H1 (cell line): Measurements from ENCODE around the gene LRWD1. TPM values are rescaled to one million over a fixed set of nuclear protein-coding genes. Genes with fewer than 3 reads are reported as not detected.

Source experiments
- CTCF ChIA-PET: fragments of 300-600 bp; sonication (Branson Sonifier 250); formaldehyde crosslinking; loops from one replicate; lab custom pipeline; 2021; ENCODE audit not compliant: partially characterized antibody; lab: Charles Lee
- POLR2A ChIA-PET: fragments of 300-600 bp; sonication (Branson Sonifier 250); formaldehyde crosslinking; loops from one replicate; lab custom pipeline; 2021; ENCODE audit warnings: inconsistent platforms; ENCODE audit not compliant: partially characterized antibody; lab: Charles Lee
- DNase-seq, 2 experiments: peaks; one replicate each; pipeline versions ENCODE4 v3.0.0 to v3.0.0-alpha.2; 2010 to 2022; ENCODE audit warnings: low spot score in 2 of 2, low read depth in 1 of 2, mixed read lengths in 1 of 2
- FAIRE-seq: peaks from 2 replicates; lab custom pipeline; 2011; peaks lifted over from hg19 to GRCh38; lab: Jason Lieb, UNC
- H2AFZ ChIP-seq: 2 replicates; pipeline ENCODE4 v1.8.1; 2012; ENCODE audit warnings: low read length, inconsistent platforms
- H2AK5ac ChIP-seq: 2 replicates; pipeline ENCODE4 v1.6.1; 2013; ENCODE audit warnings: low read depth, low read length
- H2BK120ac ChIP-seq: replicated peaks from 2 replicates; pipeline ENCODE3; 2013; ENCODE audit warnings: low read depth, low read length, inconsistent platforms
- H2BK12ac ChIP-seq: 2 replicates; pipeline ENCODE4 v1.6.1; 2013; ENCODE audit warnings: low read depth, low read length
- H2BK15ac ChIP-seq: 2 replicates; pipeline ENCODE4 v1.6.1; 2013; ENCODE audit warnings: low read length
- H2BK20ac ChIP-seq: 2 replicates; pipeline ENCODE4 v1.6.1; 2013; ENCODE audit warnings: low read length
- H2BK5ac ChIP-seq: 2 replicates; pipeline ENCODE4 v1.6.1; 2013; ENCODE audit warnings: low read depth, low read length
- H3K14ac ChIP-seq: 2 replicates; pipeline ENCODE4 v1.6.1; 2013; ENCODE audit warnings: inconsistent platforms; ENCODE audit not compliant: insufficient read length
- H3K18ac ChIP-seq: 2 replicates; pipeline ENCODE4 v1.6.1; 2013; ENCODE audit warnings: low read length; ENCODE audit errors: extremely low read depth
- H3K23ac ChIP-seq: 2 replicates; pipeline ENCODE4 v1.6.1; 2013; ENCODE audit warnings: inconsistent platforms; ENCODE audit not compliant: insufficient read length
- H3K23me2 ChIP-seq: 2 replicates; pipeline ENCODE4 v1.6.1; 2013; ENCODE audit warnings: low read depth, low read length
- H3K27ac ChIP-seq: 2 replicates; pipeline ENCODE4 v1.6.1; 2011; ENCODE audit warnings: low read depth, low read length, inconsistent platforms
- H3K27me3 ChIP-seq, 4 experiments: replicated peaks in 1 of 4; 1 replicate in 1 of 4; 2 replicates in 3 of 4; pipeline versions ENCODE4 v1.6.1 to v1.8.1; 2011 to 2013; ENCODE audit warnings: low read length in 3 of 4, mild to moderate bottlenecking in 3 of 4, inconsistent platforms in 2 of 4, mixed read lengths in 2 of 4, moderate library complexity in 1 of 4; ENCODE audit not compliant: control insufficient read depth in 3 of 4, insufficient read depth in 3 of 4; ENCODE audit errors: extremely low read depth in 1 of 4
- H3K36me3 ChIP-seq, 4 experiments: 2 replicates each; pipeline versions ENCODE4 v1.6.1 to v1.8.1; 2011 to 2013; ENCODE audit warnings: mild to moderate bottlenecking in 4 of 4, low read length in 3 of 4, moderate library complexity in 2 of 4, control low read depth in 1 of 4, inconsistent platforms in 1 of 4; ENCODE audit not compliant: insufficient read depth in 4 of 4, control insufficient read depth in 2 of 4
- H3K4ac ChIP-seq: replicated peaks from 2 replicates; pipeline ENCODE3; 2013; ENCODE audit warnings: low read length, low read depth, mixed read lengths, inconsistent platforms; ENCODE audit not compliant: insufficient read length
- H3K4me1 ChIP-seq, 4 experiments: replicated peaks in 1 of 4; 1 replicate in 1 of 4; 2 replicates in 3 of 4; pipeline versions ENCODE4 v1.6.1 to v1.8.1; 2011 to 2013; ENCODE audit warnings: low read length in 3 of 4, inconsistent platforms in 2 of 4, mixed read lengths in 1 of 4; ENCODE audit not compliant: insufficient read depth in 4 of 4, control insufficient read depth in 3 of 4
- H3K4me2 ChIP-seq, 2 experiments: 2 replicates each; pipeline versions ENCODE4 v1.6.1 to v1.8.1; 2011 to 2013; ENCODE audit warnings: low read depth in 2 of 2, low read length in 2 of 2, control low read depth in 1 of 2, inconsistent platforms in 1 of 2, mild to moderate bottlenecking in 1 of 2; ENCODE audit not compliant: insufficient read depth in 1 of 2
- H3K4me3 ChIP-seq, 4 experiments: fragments of 200-600, 300-600 bp in 1 of 4; sonication (generic), shearing (Covaris generic), sonication (Bioruptor Twin) in 1 of 4; 2 replicates each; pipeline versions ENCODE4 v1.5.1 to v1.8.1; 2011 to 2016; ENCODE audit warnings: low read length in 4 of 4, low read depth in 3 of 4, control low read depth in 2 of 4, inconsistent platforms in 2 of 4, mild to moderate bottlenecking in 2 of 4, mixed read lengths in 1 of 4, moderate library complexity in 1 of 4; ENCODE audit not compliant: insufficient read depth in 2 of 4; ENCODE audit errors: extremely low read depth in 1 of 4
- H3K56ac ChIP-seq: replicated peaks from 2 replicates; pipeline ENCODE3; 2013; ENCODE audit warnings: low read depth, mild to moderate bottlenecking, mixed read lengths, low read length, inconsistent platforms; ENCODE audit not compliant: insufficient read length
- H3K79me1 ChIP-seq: 2 replicates; pipeline ENCODE4 v1.6.1; 2013; ENCODE audit warnings: low read depth, low read length, control low read depth
- H3K79me2 ChIP-seq, 2 experiments: 2 replicates each; pipeline versions ENCODE4 v1.6.1 to v1.8.1; 2012 to 2013; ENCODE audit warnings: low read length in 2 of 2, mild to moderate bottlenecking in 2 of 2, inconsistent platforms in 1 of 2; ENCODE audit not compliant: insufficient read depth in 2 of 2, control insufficient read depth in 1 of 2
- H3K9ac ChIP-seq, 4 experiments: replicated peaks in 1 of 4; 1 replicate in 1 of 4; 2 replicates in 3 of 4; pipeline versions ENCODE4 v1.6.1 to v1.8.1; 2011 to 2013; ENCODE audit warnings: low read depth in 3 of 4, low read length in 3 of 4, control low read depth in 2 of 4, mild to moderate bottlenecking in 2 of 4, moderate library complexity in 2 of 4, inconsistent platforms in 1 of 4; ENCODE audit errors: extremely low read depth in 1 of 4
- H3K9me3 ChIP-seq, 2 experiments: 2 replicates each; pipeline versions ENCODE4 v1.6.1 to v1.8.1; 2012 to 2013; ENCODE audit warnings: mild to moderate bottlenecking in 2 of 2, moderate library complexity in 2 of 2, control low read depth in 1 of 2, inconsistent platforms in 1 of 2, low read depth in 1 of 2, low read length in 1 of 2, mixed read lengths in 1 of 2; ENCODE audit not compliant: insufficient read depth in 2 of 2
- H4K20me1 ChIP-seq, 2 experiments: replicated peaks in 1 of 2; 2 replicates each; pipeline versions ENCODE3 to v1.8.1; 2011 to 2013; ENCODE audit warnings: inconsistent platforms in 2 of 2, low read length in 2 of 2, mild to moderate bottlenecking in 1 of 2; ENCODE audit not compliant: insufficient read depth in 2 of 2, control insufficient read depth in 1 of 2
- H4K5ac ChIP-seq: 2 replicates; pipeline ENCODE4 v1.6.1; 2013; ENCODE audit warnings: low read length, low read depth, mixed read lengths, inconsistent platforms; ENCODE audit not compliant: insufficient read length
- H4K8ac ChIP-seq: 2 replicates; pipeline ENCODE4 v1.8.0; 2013; ENCODE audit warnings: mild to moderate bottlenecking, moderate library complexity, low read length, inconsistent platforms; ENCODE audit not compliant: insufficient read depth; ENCODE audit errors: extremely low read depth
- H4K91ac ChIP-seq: replicated peaks from 2 replicates; pipeline ENCODE3; 2013; ENCODE audit warnings: low read length, mixed read lengths, inconsistent platforms; ENCODE audit not compliant: insufficient read length
- CHD1 ChIP-seq: IDR thresholded peaks from 2 replicates; pipeline ENCODE4 v1.6.1; 2012; ENCODE audit warnings: low read depth, low read length, improper control_type of control experiment
- POLR2AphosphoS5 ChIP-seq: IDR thresholded peaks from 2 replicates; pipeline ENCODE4 v1.6.1; 2011; ENCODE audit warnings: low read depth, low read length
- TCF12 ChIP-seq: IDR thresholded peaks from 2 replicates; pipeline ENCODE4 v1.6.1; 2011; ENCODE audit warnings: low read depth, mild to moderate bottlenecking, low read length
- WGBS, 2 experiments: shearing (Covaris generic) in 1 of 2; methylation state at CpG; one replicate each; pipeline versions ENCODE4 v1.1.6 to v1.1.7; 2013 to 2015; ENCODE audit warnings: low lambda C conversion rate in 2 of 2, mixed read lengths in 2 of 2, inconsistent platforms in 1 of 2, low coverage in 1 of 2, missing lambda C conversion rate in 1 of 2; ENCODE audit not compliant: insufficient replicate concordance in 2 of 2, insufficient coverage in 1 of 2, insufficient read length in 1 of 2; ENCODE audit errors: extremely low coverage in 1 of 2, missing lambda C conversion rate in 1 of 2; 5-methylcytosine and 5-hydroxymethylcytosine counted together
- polyA plus RNA-seq, 7 experiments: library from polyadenylated mRNA; depleted of rRNA in 3 of 7; stranded (reverse) in 5 of 7; unstranded in 2 of 7; fragments of >200 nt in 5 of 7; fragments of 200-250 nt in 2 of 7; gene quantifications; 1 replicate in 5 of 7; 2 replicates in 1 of 7; 4 replicates in 1 of 7; pipeline versions ENCODE4 v1.2.1 to v1.2.3, GENCODE V29; 2011 to 2013; ENCODE audit warnings: missing spikeins in 2 of 7, mixed read lengths in 2 of 7
- total RNA-seq: library from RNA; stranded (reverse); fragmentation: NEBNext Ultra II Directional; extraction: Animal tissue kit (Norgen Biotek cat#: 25700); gene quantifications from 2 replicates; pipeline ENCODE4 v1.2.1, GENCODE V29; 2021
- TF ChIP-seq, protein P1 (sequence below): IDR thresholded peaks from 2 replicates; pipeline ENCODE4 v1.6.1; 2011; ENCODE audit warnings: low read depth, mild to moderate bottlenecking, low read length; ENCODE audit not compliant: insufficient read depth

The LRWD1 gene
- total and polyA plus RNA-seq, 2 of the 8 experiments (the other 6 are each of a cell fraction or from before 2014, with no cell fraction given): 23.4 to 26.8 TPM

DNA sequence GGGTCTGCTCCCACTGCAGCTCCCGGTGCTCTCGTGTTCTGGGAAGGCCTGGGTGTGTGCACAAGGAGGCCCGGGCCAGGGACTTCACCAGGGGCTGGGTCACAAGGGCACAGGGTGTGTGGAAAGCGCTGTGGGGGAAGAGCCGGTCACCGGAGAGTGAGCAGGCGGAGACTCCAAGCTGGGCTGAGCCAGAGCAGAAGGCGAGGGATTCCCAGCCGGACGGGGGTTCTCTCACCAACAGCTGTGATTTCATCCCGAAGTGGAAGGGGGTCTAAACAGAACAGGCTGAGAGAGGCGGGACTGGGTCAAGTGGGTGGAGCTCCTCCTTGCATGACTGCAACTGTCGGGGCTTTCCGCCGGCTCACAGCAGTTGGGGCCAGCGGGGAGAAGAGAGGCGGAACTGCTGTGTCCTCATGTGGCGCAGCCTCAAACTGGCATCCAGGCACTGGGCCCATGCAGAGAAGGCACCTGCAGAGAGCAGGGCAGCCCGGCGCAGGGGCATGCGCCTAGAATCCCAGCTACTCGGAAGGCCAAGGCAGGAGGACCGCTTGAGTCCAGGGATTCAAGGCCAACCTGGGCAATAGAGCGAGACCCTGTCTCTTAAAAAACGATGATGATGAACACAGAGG is 39.0 kb upstream of the LRWD1 start:
- Histone ChIP-seq H3K4me1 (peaks cover 0 to 14% (median 1%) of the 10 kb centered on the region in 4 experiments; a peak in 2 of 7 replicates), H3K23ac (no peak overlapping the region), H3K56ac (no peak overlapping the region), H4K20me1 (peaks cover 3 to 4% of the 10 kb centered on the region in 2 experiments), H2BK12ac (no peak overlapping the region), H2BK15ac (no peak overlapping the region), H2BK120ac (no peak overlapping the region), H3K27me3 (no peaks in the 10 kb centered on the region), H3K18ac (no peak overlapping the region), H4K91ac (no peak overlapping the region), H3K9ac (no peak overlapping the region), H3K79me2 (no peaks in the 10 kb centered on the region), H2AFZ (no peak overlapping the region), H3K27ac (no peak overlapping the region), H2AK5ac (no peak overlapping the region), H3K4me3 (no peak overlapping the region), H3K9me3 (no peaks in the 10 kb centered on the region), H4K5ac (no peak overlapping the region), H2BK5ac (peak overlapping the region; percentile 60; the same call in 1 of the 2 replicates), H4K8ac (no peak overlapping the region; the same call in 1 of the 2 replicates), H3K79me1 (no peaks in the 10 kb centered on the region; the same call in 1 of the 2 replicates), H2BK20ac (no peak overlapping the region), H3K4me2 (no peak overlapping the region; a peak in 1 of 4 replicates), H3K36me3 (peaks cover 1 to 13% (median 7%) of the 10 kb centered on the region in 4 experiments; a peak in 6 of 8 replicates), H3K23me2 (no peaks in the 10 kb centered on the region), H3K14ac (no peak overlapping the region), H3K4ac (no peak overlapping the region)
- POLR2A ChIA-PET: interaction anchor here (1.1 to 9.5 kb wide), 5 partner anchors 8 to 45 kb away, joined by 3 to 49 read pairs (median 6); partner anchors contain the start of gene ORAI2
- FAIRE-seq (no peak), DNase-seq (no peak)
- TF ChIP-seq, protein P1, sequence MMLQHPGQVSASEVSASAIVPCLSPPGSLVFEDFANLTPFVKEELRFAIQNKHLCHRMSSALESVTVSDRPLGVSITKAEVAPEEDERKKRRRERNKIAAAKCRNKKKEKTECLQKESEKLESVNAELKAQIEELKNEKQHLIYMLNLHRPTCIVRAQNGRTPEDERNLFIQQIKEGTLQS: no peak
- TF ChIP-seq POLR2AphosphoS5 (no peak; the same call in 1 of the 2 replicates), CHD1 (no peak), TCF12 (no peak)
- CTCF ChIA-PET: interaction anchor here (0.8 to 1.2 kb wide), 3 partner anchors 13 to 26 kb away, joined by 3 to 5 read pairs (median 4); no protein-coding TSS in a partner anchor
- WGBS, 2 experiments: 86% methylated on average over 23 of the region's 25 CpGs; no CpG with 5 or more reads in 1 of the 2 experiments
